Hematopoietic multipotent progenitor cell treated with erythropoietin and hydrocortisone succinate and interleukin-3 and kit ligand, for 4 days (in vitro differentiated cells): ENCODE results near the gene PRMT1.

ENCODE experiments used
- DNase-seq: peaks from one replicate; pipeline ENCODE4 v3.0.0-alpha.2; 2015

PRMT1 gene

GRCh38 chr19:49672131-49672919 lies 4.7 kb upstream of the PRMT1 start:
- peak; percentile 85 for DNase-seq

- peak; percentile 94 for DNase-seq
Observed at GRCh38 chr19:49676136-49676783, 811 bp upstream of the PRMT1 start.

- peak; percentile 100 for DNase-seq
Observed at GRCh38 chr19:49676784-49677230, 264 bp upstream of the PRMT1 start.

- peak; percentile 92 for DNase-seq
Observed at GRCh38 chr19:49677901-49678674, 1.0 kb downstream of the PRMT1 start.

- no peak for DNase-seq
Observed at GRCh38 chr19:49678985-49679770, 2.1 kb downstream of the PRMT1 start.

GRCh38 chr19:49679771-49680413 lies 2.8 kb downstream of the PRMT1 start:
- DNase-seq, result no peak

GRCh38 chr19:49680421-49681351 lies 3.6 kb downstream of the PRMT1 start:
- DNase-seq, result peak; percentile 95

GRCh38 chr19:49681830-49682229 lies 4.8 kb downstream of the PRMT1 start:
- no peak for DNase-seq

GRCh38 chr19:49682274-49682673 lies 5.2 kb downstream of the PRMT1 start:
- DNase-seq, result no peak

GRCh38 chr19:49683814-49684250 lies 6.8 kb downstream of the PRMT1 start:
- no peak for DNase-seq

GRCh38 chr19:49684251-49684982 lies 7.3 kb downstream of the PRMT1 start:
- peak; percentile 54 for DNase-seq

GRCh38 chr19:49684983-49685553 lies 8.0 kb downstream of the PRMT1 start:
- DNase-seq, result no peak

- DNase-seq, result no peak
Observed at GRCh38 chr19:49685845-49686332, 8.8 kb downstream of the PRMT1 start.

- DNase-seq, result no peak
Observed at GRCh38 chr19:49686503-49687088, 9.5 kb downstream of the PRMT1 start.

GRCh38 chr19:49687150-49687549 lies 10.1 kb downstream of the PRMT1 start:
- no peak for DNase-seq

GRCh38 chr19:49687566-49688316 lies 10.7 kb downstream of the PRMT1 start:
- DNase-seq, result peak; percentile 32

GRCh38 chr19:49688531-49689132 lies 11.6 kb downstream of the PRMT1 start:
- DNase-seq, result no peak
